SK-N-SH treated with all-trans-retinoic acid at 6 μM for 48 hours (cell line): Measurements from ENCODE around the gene ALDH16A1.

Experiments used
- BACH2 ChIP-seq: fragments of 250-450 bp; sonication (Bioruptor Pico); IDR thresholded peaks from 2 replicates; pipeline ENCODE4 v1.9.0; 2021; ENCODE audit warnings: mild to moderate bottlenecking, borderline replicate concordance
- CSDC2 ChIP-seq: fragments of 250-450 bp; sonication (Bioruptor Pico); IDR thresholded peaks from 2 replicates; pipeline ENCODE4 v1.5.0; 2020; ENCODE audit warnings: mild to moderate bottlenecking, moderate library complexity
- ESRRG ChIP-seq: fragments of 250-450 bp; sonication (Bioruptor Pico); IDR thresholded peaks from 2 replicates; pipeline ENCODE4 v1.6.1; 2021; ENCODE audit warnings: mild to moderate bottlenecking
- ISL1 ChIP-seq: fragments of 250-450 bp; sonication (Bioruptor Pico); IDR thresholded peaks from 2 replicates; pipeline ENCODE4 v2.1.2; 2022; ENCODE audit warnings: mild to moderate bottlenecking, moderate library complexity
- RARB ChIP-seq: fragments of 250-450 bp; sonication (Bioruptor Pico); IDR thresholded peaks from 2 replicates; pipeline ENCODE4 v1.8.0; 2021; ENCODE audit warnings: mild to moderate bottlenecking, moderate library complexity
- SNAI2 ChIP-seq: fragments of 250-450 bp; sonication (Bioruptor Pico); IDR thresholded peaks from 2 replicates; pipeline ENCODE4 v1.5.0; 2020; ENCODE audit warnings: mild to moderate bottlenecking, moderate library complexity
- TCF4 ChIP-seq: fragments of 250-450 bp; sonication (Bioruptor Pico); IDR thresholded peaks from 2 replicates; pipeline ENCODE4 v1.8.0; 2021; ENCODE audit warnings: mild to moderate bottlenecking, moderate library complexity, borderline replicate concordance
- ZFP30 ChIP-seq: fragments of 450-650 bp; formaldehyde crosslinking; IDR thresholded peaks from 2 replicates; pipeline ENCODE4 v1.5.0; 2022; ENCODE audit warnings: mild to moderate bottlenecking, moderate library complexity
- ZNF70 ChIP-seq: fragments of 450-650 bp; formaldehyde crosslinking; IDR thresholded peaks from 2 replicates; pipeline ENCODE4 v1.5.0; 2020; ENCODE audit warnings: mild to moderate bottlenecking, moderate library complexity
- TF ChIP-seq, protein P1 (sequence below): fragments of 250-450 bp; sonication (Bioruptor Pico); IDR thresholded peaks from 2 replicates; pipeline ENCODE4 v1.8.0; 2020; ENCODE audit warnings: mild to moderate bottlenecking, moderate library complexity, borderline replicate concordance
- TF ChIP-seq, protein P2 (sequence below): fragments of 250-450 bp; sonication (Bioruptor Pico); IDR thresholded peaks from 2 replicates; pipeline ENCODE4 v1.5.1; 2021; ENCODE audit warnings: mild to moderate bottlenecking, moderate library complexity
- TF ChIP-seq, protein P3 (sequence below): fragments of 250-450 bp; sonication (Bioruptor Pico); IDR thresholded peaks from 2 replicates; pipeline ENCODE4 v1.5.1; 2020; ENCODE audit warnings: low read depth, mild to moderate bottlenecking, moderate library complexity
- TF ChIP-seq, protein P4 (sequence below): fragments of 250-450 bp; sonication (Bioruptor Pico); IDR thresholded peaks from 2 replicates; pipeline ENCODE4 v1.8.0; 2021; ENCODE audit warnings: low read depth, mild to moderate bottlenecking, moderate library complexity, borderline replicate concordance

DNA sequence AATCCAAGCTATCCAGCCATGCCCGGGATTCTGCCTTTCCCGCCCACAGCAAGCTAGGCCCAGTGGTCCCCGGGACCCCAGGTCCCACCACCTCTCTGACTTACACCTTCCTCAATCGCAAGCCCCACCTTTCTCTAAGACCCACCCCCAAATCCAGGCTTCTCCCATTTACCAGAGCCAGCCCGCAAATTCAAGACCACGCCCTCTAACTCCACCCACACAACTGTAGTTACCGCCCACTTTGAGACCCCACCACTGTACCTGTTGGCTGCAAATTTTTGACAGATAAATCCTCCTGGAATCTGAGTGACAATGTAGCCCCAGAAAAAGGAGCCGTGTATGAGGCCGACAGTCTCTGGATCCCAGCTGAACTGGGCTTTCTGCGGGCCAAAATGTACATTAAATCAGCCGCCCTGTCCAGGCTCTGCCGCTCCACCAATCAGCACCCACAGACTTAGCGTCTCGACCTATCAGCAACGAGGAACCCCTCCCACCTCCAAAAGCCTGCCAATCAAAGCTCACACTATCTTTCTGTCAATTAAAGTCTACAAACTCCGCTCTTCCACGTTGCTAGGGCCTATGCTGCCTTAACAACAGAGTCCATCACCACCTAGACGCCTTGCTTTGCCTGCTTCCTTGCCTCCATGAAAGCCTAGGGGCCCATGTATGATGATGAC, 18.0 kb upstream of the ALDH16A1 start:
- TF ChIP-seq RARB (CRISPR knock-in tag) (no peak), ZNF70 (CRISPR knock-in tag) (no peak), TCF4 (no peak), ZFP30 (CRISPR knock-in tag) (no peak), ISL1 (CRISPR knock-in tag) (no peak), ESRRG (CRISPR knock-in tag) (no peak), SNAI2 (CRISPR knock-in tag) (no peak), CSDC2 (CRISPR knock-in tag) (no peak), BACH2 (CRISPR knock-in tag) (no peak)
- TF ChIP-seq, protein P1, sequence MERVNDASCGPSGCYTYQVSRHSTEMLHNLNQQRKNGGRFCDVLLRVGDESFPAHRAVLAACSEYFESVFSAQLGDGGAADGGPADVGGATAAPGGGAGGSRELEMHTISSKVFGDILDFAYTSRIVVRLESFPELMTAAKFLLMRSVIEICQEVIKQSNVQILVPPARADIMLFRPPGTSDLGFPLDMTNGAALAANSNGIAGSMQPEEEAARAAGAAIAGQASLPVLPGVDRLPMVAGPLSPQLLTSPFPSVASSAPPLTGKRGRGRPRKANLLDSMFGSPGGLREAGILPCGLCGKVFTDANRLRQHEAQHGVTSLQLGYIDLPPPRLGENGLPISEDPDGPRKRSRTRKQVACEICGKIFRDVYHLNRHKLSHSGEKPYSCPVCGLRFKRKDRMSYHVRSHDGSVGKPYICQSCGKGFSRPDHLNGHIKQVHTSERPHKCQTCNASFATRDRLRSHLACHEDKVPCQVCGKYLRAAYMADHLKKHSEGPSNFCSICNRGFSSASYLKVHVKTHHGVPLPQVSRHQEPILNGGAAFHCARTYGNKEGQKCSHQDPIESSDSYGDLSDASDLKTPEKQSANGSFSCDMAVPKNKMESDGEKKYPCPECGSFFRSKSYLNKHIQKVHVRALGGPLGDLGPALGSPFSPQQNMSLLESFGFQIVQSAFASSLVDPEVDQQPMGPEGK (CRISPR knock-in tag): no peak
- TF ChIP-seq, protein P2, sequence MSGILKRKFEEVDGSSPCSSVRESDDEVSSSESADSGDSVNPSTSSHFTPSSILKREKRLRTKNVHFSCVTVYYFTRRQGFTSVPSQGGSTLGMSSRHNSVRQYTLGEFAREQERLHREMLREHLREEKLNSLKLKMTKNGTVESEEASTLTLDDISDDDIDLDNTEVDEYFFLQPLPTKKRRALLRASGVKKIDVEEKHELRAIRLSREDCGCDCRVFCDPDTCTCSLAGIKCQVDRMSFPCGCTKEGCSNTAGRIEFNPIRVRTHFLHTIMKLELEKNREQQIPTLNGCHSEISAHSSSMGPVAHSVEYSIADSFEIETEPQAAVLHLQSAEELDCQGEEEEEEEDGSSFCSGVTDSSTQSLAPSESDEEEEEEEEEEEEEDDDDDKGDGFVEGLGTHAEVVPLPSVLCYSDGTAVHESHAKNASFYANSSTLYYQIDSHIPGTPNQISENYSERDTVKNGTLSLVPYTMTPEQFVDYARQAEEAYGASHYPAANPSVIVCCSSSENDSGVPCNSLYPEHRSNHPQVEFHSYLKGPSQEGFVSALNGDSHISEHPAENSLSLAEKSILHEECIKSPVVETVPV (CRISPR knock-in tag): no peak
- TF ChIP-seq, protein P3, sequence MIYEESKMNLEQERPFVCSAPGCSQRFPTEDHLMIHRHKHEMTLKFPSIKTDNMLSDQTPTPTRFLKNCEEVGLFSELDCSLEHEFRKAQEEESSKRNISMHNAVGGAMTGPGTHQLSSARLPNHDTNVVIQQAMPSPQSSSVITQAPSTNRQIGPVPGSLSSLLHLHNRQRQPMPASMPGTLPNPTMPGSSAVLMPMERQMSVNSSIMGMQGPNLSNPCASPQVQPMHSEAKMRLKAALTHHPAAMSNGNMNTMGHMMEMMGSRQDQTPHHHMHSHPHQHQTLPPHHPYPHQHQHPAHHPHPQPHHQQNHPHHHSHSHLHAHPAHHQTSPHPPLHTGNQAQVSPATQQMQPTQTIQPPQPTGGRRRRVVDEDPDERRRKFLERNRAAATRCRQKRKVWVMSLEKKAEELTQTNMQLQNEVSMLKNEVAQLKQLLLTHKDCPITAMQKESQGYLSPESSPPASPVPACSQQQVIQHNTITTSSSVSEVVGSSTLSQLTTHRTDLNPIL (CRISPR knock-in tag): no peak
- TF ChIP-seq, protein P4, sequence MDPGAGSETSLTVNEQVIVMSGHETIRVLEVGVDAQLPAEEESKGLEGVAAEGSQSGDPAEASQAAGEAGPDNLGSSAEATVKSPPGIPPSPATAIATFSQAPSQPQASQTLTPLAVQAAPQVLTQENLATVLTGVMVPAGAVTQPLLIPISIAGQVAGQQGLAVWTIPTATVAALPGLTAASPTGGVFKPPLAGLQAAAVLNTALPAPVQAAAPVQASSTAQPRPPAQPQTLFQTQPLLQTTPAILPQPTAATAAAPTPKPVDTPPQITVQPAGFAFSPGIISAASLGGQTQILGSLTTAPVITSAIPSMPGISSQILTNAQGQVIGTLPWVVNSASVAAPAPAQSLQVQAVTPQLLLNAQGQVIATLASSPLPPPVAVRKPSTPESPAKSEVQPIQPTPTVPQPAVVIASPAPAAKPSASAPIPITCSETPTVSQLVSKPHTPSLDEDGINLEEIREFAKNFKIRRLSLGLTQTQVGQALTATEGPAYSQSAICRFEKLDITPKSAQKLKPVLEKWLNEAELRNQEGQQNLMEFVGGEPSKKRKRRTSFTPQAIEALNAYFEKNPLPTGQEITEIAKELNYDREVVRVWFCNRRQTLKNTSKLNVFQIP (CRISPR knock-in tag): no peak
